HG02763 (cell line): ENCODE measurements around the gene LRIG3.
"Not testable (repeated sequence)": the region's sequence is repeated elsewhere in the genome, so short reads cannot be mapped to it uniquely, and the experiment has no call there.

Experiments
- ATAC-seq: cut with Tn5 transposase; IDR thresholded peaks from one replicate; pipeline ENCODE4 v1.9.1; 2021; ENCODE audit warnings: mild to moderate bottlenecking, moderate library complexity; ENCODE audit not compliant: unreplicated experiment

LRIG3 gene

DNA sequence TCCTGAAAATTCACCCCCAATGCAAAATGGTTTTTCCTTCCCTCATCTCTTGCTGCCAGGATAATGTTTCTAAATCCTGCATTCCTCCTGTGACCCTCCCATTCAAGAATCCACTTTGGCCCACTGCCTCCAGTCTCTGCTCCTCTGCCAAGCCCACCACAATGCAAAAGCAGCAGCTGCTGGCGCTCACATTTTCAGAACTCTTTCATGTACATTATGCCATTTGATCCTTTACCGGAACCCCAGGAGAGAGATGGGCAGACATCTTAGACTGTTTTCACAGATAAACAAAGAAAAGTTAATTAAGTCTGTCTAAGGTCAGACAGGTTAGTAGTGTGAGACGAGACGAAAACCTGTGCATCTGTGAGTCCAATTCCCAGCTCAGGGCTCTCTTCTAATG, 12.9 kb downstream of the LRIG3 start:
- ATAC-seq: no peak

GRCh38 chr12:58906917-58907316, 13.4 kb downstream of the LRIG3 start:
- ATAC-seq: no peak

- no peak for ATAC-seq
Observed at GRCh38 chr12:58905422-58905821, 14.9 kb downstream of the LRIG3 start.

DNA sequence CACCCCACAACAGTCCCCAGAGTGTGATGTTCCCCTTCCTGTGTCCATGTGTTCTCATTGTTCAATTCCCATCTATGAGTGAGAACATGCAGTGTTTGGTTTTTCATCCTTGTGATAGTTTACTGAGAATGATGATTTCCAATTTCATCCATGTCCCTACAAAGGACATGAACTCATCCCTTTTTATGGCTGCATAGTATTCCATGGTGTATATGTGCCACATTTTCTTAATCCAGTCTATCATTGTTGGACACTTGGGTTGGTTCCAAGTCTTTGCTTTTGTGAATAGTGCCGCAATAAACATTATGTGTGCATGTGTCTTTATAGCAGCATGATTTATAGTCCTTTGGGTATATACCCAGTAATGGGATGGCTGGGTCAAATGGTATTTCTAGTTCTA, 17.6 kb downstream of the LRIG3 start:
- not testable (repeated sequence) for ATAC-seq

- ATAC-seq: no peak
Observed at GRCh38 chr12:58901664-58902063, 18.6 kb downstream of the LRIG3 start.

DNA sequence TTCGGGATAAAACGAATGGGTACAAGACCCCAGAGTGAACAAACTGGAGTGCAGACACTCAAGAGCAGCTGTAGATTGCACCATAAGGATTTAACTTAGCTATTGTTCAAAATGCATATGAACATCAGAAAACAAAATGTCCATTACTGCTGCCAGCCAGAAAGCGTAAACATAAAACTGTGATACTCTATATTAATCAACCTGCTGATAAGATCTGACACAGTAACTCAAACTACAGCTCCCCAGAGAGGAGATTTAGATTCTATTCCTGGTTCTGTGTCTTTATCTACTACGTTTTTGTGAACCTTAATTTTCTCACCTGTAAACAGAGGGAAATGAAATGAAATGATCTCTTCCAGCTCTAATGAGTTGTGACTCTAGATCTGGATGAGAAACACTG, 22.3 kb downstream of the LRIG3 start:
- ATAC-seq: no peak

GRCh38 chr12:58896278-58896677, 24.0 kb downstream of the LRIG3 start:
- ATAC-seq: no peak

DNA sequence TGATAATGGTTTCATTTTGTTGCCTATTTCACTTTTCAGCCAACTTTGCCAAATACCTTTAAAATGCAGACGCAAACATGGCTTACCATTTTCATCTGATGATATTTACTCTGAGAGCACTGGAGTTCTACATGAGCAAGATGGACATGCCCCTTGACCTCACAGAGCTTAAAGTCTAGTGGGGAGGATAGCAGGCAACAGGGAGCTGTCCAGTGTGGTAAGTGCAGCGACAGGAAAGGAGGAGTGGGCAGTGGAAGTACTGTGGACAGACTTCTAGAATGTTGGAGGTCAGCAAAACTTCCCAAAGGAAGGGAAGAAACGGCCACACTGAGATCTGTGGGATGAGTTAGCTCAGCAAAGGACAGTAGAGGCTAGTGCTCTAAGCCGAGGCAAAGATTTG, 25.3 kb downstream of the LRIG3 start:
- ATAC-seq: no peak

DNA sequence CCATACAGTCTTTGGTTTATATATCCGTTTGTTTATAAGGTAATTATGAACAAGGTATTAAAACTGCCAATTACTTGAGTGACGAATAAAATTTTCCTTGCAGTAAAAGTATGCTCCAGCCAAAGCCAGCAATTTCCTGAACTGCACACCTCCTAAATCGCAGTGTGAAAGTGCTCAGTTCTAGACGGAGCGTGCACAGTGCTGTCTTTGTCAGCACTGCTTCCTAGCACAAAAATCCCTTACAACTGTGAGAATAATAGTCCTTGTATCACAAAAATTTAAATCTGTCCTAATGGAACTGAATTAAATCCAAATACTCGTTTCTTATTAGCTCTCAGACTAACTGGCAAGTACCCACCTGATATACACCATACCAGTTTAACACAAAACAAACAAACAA, 26.3 kb downstream of the LRIG3 start:
- ATAC-seq: no peak

DNA sequence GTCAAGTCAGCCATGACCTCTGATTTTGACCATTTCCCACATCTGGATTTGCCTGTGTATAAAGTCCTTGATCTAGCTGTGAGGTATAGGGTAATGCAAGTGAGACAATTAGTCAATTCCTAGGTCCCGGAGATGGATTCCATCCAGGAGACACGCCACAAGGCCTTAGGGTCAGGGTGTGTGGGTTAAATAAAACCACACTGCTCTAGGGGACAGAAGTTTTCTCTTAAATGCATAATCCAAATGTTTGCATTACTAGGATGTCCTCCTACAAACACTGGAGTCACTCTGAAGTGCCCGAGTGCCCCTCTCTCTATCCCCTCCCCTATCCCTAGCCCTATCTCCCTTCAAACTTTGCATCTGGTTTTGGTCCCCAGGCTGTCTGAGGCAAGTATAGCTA, 26.8 kb downstream of the LRIG3 start:
- no peak for ATAC-seq

- ATAC-seq: no peak
Observed at GRCh38 chr12:58889557-58889956, 30.7 kb downstream of the LRIG3 start.

GRCh38 chr12:58888131-58888783, 32.0 kb downstream of the LRIG3 start:
- no peak for ATAC-seq

DNA sequence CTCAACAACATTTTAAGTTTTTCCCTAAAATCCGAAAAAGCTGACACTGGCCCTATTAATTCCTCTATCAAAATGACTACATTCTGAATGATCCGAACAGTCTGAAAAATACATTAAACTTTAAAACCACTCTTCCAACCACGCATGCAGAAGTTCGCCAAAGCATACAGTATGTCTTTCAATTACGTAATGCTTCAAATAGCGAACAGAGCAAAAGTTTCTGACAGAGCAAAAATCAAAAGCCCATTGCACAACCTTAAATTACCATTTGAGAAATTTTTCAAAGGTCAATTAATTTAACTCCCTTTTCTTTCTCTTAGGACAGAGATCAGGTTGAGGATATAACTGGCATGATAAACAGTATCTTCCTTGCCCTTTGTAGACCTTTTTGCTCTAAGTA, 33.2 kb downstream of the LRIG3 start:
- no peak for ATAC-seq

- no peak for ATAC-seq
Observed at GRCh38 chr12:58886474-58886873, 33.8 kb downstream of the LRIG3 start.

DNA sequence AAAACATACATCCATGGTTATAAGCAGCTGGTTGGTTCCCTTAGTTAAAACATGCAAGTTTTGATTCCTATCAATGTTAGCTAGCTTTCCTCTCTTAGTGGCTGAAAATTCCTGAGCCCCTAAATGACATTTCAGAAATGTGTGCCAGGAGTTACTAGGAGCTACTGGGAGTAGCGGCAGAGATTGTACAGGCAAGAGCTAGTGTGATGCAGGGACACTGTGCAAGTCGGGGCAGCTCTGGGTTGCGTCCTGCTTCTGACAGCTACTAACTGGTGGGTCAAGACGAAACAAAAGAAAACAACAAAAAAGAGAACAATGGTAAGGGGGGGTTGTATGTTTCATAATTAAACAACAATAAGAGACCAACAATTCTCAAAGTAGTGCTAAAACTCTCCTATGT, 35.4 kb downstream of the LRIG3 start:
- ATAC-seq: no peak

DNA sequence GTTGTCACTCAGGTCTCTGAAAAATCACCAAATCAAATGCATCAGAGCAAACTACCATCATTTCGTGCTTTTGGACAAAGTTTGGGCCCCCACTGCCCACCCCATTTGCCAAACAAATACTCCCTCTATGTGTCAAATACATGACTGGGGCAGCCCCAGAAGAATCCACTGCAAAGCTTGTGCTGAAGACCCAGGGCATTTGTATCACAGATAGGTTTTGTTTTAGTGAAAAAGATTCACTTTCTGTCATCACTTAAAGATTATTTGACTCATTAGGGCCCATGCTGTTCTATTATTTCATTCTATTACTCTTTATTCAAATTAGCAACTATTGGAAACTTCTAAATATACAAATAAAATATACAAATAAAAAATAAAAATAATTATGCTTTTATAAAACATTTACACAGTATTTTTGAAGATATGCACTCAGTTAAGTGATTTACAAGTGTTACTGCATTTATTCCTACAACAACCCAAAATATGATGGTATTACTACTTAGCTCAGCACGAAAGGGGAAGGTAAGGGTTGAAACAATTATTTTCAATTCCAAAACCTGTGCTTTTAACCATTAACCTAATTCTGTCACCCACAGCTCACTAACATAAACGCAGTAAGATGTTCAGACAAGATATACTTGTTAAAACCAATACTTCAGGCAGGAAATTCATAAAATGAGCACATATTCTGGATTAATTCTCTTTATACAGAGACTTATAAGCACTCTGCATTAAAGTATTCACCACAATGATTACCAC, 36.5 kb downstream of the LRIG3 start:
- no peak for ATAC-seq

DNA sequence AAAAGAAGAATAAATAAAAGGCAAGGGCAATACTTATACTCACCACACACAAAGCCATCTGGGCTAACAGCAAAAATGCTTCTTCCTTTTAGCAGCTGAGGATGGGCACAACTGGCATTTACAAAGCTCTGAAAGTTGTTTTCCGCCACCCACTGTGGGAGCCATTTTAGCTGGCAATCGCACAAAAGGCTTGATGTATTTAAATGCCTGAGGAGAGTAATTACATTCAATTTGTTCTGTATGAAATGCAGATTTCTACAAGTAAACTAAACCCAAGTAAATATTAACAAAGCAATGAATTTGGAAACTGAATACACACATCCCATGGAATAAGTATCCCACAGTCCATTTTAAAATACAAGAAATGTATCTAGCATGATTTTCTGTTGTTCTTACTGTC, 37.5 kb downstream of the LRIG3 start:
- no peak for ATAC-seq

GRCh38 chr12:58881816-58882215, 38.5 kb downstream of the LRIG3 start:
- no peak for ATAC-seq

GRCh38 chr12:58880639-58881038, 39.7 kb downstream of the LRIG3 start:
- ATAC-seq: no peak

DNA sequence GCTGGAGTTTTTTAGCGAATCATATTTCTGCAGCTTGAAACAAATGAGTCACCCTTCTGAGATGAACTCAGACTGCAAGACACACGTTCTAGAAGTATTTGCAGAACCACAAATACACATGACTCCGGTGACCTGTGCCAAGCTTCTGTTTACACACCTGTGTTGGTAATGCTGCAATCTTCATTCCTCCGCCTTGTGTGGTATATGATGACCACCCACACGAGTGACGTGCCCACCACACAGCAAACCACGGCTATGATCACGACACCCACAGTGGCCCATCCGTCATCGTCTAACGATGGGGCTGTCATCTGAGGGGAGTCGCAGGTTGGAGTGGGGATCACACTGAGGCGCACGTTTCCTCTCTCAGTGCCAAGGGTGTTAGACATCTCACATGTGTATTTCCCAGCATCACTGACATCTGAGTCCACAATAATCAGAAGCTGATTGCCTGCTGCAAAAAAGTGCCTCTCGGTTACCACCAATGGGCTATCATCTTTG, 43.0 kb downstream of the LRIG3 start:
- ATAC-seq: no peak

DNA sequence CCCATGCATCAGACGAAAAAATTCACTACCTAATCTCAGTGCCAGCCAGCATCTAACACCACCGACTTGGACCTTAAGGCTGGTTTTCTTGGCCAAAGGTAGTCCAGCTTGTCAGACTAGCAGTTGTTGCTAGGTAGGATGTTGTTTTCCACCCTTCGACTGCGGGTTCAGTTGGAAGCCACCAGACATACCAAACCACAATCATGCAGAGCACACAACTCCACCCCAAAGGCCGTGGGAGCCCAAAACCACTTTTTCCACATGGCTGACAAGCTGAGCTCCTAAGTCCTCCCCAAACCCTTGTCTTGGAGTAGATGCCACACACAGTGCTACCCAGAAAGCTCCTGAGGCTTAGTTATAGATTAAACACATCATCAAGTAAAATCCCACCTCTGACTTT, 46.8 kb downstream of the LRIG3 start:
- no peak for ATAC-seq

GRCh38 chr12:58871556-58871955, 48.7 kb downstream of the LRIG3 start:
- no peak for ATAC-seq

DNA sequence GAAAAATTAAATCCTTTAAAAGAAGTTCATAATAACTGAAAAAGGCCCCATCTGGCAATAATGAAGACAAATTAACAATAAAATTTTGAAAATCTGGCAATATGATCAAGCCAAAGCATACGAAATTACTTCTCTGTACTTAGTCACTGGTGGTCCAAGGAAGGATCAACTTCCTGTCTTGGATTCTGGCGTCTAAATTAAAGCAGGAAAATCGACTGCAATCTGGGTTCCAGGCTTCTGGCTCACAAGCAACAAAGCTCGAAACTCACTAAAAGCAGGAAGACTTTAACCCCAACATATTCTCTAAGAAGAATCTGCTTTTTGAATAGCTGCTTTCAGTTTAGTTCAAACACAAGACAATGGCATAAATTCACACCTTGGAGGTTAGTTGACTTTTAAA, 49.7 kb downstream of the LRIG3 start:
- ATAC-seq: no peak
